NCI-H2171 (cell line): ENCODE data around the gene CTU2.
A peak's percentile ranks its signal among the peaks of the same experiment; 100 is the strongest.

Experiments
- DNase-seq: peaks from one replicate; lab custom pipeline; 2025; lab: John Stamatoyannopoulos, UW

CTU2 gene

DNA sequence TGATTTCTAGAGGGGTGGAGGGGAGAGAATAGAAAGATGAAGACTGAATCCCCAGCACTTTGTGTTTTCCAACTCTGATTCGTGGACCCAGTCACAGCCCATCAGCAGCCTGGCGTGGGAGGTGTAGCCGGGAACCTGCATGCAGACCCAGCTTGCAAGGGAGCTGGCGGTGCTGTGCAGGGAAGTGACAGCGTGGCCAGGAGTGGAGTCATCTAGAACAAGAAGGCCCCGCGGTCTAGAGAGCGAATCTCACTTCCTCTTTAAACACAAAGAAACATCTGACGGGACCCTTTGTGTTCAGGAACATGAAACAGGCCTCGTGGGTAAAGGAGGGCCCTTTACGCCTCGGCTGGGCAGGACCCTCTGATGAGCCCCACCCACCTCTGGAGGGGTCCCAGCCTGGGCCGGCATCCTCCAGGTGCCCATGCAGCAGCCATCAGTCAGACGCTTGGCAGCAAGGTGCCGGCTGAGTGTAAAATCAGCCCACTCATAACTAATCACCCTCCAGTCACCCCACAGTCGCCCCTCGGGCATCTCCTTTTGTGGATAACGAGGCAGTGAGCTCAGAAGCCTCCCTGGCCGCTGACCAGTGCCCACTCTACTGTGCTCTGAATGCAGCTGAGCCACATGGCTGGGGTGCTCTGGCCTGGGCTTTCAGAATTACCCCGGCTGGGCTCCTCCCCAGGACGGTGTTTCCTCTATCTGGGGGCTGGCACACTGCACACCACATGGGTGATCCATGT lies 24.4 kb upstream of the CTU2 start:
- no peak for DNase-seq

DNA sequence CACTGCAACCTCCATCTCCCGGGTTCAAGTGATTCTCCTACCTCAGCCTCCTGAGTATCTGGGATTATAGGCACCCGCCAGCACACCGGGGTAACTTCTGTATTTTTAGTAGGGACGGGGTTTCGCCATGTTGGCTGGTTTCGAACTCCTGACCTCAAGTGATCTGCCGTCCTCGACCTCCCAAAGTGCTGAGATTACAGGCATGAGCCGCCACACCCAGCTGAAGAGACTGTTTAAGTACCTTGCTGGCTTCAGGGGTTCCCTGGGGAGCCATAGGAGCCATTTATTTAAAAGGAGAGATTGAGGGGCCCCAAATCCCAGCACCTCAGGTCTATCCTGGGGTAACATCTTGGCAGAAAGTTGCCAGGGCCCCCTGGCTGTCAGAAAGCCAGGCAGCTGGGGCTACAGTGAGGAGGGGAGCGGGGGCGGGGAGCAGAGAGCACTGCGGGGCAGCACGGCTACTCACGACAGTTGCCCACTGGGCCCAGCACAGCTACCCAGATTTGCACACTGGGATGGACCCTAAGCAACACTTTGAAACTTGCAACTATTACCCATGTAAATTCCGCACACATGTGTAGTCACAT lies 21.6 kb upstream of the CTU2 start:
- no peak for DNase-seq

DNA sequence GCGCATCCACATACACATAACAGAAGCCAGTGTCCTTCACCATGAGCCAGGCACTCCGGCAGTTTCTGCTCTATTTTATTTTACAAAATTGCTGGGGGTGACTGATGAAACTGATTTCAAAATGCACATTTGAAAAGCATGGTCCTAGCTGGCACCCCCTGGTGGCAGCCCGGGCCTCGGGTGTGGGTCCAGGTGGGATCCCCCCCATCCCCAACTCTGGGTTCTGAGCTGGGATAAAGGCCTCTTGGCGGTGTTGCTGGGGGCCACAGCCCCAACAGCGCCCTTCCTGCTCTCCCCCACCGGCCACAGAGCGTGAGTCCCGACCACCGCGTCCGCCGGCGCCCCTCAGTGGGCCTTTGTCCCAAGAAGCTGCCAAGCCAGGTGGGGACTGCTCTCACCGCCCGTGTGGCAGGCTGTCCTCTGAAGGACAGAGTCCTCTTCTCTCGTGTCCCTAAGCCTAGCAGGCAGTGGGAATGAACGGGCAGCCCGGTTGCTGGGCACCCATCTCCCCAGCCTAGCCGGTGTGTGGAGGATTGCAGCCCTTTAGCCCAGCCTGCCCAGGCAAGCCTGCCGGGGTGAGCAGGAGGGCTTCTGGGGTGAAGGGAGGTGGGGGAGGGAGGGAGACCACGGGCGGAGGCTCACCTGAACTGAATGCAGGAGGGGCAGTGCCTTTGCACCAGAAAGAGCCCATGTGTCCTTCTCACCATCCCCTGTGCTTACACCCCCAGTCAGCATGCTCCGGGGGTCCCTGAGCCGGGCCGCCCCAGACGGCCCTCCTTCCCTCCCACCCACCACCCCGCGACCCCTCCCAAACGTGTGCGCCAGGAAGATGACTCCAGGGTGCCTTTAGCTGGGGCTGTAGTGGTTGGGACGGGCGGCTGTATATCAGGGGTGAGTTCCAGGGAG lies 20.9 kb upstream of the CTU2 start:
- DNase-seq, result no peak

DNA sequence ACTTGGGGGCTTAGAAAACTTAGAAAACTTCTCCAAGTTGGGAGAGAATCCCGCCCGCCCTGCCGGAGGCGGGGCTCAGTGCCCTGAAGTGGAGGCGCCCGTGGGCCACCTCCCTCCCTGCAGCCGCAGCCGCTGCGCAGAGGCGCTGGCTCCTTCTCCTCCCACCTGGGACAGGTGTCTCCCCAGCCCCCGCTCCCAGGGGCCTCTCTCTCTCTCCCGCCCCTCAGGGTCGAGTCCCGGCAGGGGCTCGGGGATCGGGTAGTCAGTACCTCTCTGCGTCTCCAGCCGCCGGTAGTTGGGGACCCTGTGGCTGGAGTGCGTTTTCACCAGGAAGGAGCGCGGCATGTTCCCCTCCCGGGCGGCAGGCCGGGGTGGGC lies 20.3 kb upstream of the CTU2 start:
- DNase-seq, result peak; percentile 59

DNA sequence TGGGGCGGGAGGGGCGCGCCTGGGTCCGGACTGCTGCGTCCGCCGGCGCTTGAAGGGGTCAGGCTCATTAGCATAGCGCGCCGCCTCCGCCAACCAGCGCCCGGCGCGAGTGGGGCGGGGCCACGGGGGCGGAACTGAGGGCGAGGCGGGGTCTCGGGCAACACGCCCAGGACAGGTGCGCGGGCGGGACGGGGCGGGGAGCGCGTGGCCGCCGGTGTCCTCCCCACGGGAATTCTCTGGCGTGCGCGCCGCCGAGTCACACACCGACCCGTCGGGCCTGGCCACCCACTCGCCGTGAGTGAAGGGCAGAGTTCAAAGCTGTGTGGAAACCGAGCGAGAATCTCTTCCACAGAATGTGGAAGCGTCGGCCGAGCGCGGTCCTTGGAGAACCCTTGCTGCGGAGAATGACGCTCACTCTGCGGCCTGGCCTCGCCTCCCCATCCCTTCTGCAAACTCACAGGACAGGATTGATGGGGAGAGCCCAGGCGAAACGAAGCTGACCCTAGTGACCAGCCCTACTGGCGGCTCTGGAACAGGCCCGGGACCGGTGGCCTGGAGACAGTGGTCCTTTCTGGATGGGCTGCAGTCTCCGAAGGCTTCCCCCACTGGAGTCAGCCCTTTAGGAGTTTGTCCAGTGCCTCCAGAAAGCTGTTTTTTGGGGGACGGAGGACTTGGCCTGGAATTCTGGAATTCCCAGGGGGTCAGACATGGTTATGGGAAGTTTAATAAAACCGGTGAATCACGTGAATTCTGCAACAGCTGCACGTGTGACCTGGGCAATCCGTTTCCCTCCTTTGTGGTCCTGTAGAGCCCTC lies 19.7 kb upstream of the CTU2 start, which contains the start of gene SNAI3:
TSS of gene SNAI3 (minus strand) at position 69 of the 815 bp plus-strand sequence. CDS start 101 bp downstream, outside the sequence.
- peak; percentile 81 for DNase-seq

DNA sequence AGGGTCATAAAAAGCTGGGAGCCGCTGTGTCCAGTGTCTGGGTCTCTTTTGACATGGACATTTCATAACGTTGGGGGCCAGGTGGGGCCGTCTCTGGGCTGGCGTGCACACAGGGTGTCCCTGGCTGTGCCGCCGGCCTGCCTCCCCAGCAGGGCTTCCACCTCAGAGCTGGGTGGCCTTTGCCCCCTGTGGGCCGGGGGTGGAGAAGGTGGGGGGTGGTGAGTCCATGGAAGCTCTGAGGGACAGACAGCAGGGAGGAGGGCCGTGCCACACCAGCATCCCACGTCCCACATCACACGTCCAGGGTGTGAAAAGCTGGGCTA lies 19.1 kb upstream of the CTU2 start:
- no peak for DNase-seq

DNA sequence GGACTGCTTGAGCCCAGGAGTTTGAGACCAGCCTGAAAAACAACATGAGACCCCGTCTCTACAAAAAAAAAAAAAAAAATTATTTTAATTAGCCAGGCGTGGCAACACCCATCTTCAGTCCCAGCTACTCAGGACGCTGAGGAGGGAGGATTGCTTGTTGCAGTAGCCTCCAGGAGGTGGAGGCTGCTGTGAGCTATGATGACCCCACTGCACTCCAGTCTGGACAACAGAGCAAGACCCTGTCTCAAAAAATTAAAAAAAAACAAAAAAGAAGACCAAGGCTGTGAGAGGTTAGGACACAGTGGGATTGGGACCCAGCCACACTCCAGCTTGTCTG lies 18.7 kb upstream of the CTU2 start:
- peak; percentile 22 for DNase-seq

DNA sequence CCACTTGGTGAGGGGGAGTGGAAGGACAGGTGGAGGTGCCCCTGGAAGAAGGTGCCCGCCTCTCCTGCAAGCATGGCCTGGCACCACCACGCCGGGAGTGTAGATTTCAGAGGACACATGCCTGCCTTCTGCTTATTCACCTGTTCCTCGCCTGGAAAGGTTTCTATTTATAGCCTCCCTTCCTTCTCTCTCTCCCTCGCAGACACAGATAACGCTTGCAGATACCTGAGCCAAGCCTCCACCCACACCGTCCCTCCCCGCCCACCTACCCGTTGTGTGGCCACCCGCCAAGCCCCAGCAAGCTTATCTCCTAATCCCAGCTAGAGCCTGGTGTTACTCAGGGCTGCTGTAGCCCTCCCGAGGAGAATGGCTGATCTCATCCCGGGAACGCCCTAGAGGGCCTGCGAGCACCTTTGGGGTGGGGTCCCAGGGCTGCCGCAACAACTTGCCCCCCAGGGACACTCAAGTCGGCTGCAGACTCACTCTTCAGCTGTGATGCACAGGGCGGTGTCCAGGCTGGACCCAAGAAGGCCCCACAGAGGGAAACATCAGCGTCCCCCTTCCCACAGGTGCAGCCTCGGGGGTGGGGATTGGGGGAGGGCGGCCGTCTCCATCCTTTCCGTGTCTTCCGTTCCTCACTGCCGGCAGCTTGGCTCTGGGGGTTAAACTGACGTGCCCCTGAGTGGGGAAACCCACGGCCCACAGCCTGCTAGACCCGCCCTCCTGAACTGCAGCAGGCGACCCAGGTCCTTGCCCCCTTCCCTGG lies 18.1 kb upstream of the CTU2 start:
- peak; percentile 90 for DNase-seq

DNA sequence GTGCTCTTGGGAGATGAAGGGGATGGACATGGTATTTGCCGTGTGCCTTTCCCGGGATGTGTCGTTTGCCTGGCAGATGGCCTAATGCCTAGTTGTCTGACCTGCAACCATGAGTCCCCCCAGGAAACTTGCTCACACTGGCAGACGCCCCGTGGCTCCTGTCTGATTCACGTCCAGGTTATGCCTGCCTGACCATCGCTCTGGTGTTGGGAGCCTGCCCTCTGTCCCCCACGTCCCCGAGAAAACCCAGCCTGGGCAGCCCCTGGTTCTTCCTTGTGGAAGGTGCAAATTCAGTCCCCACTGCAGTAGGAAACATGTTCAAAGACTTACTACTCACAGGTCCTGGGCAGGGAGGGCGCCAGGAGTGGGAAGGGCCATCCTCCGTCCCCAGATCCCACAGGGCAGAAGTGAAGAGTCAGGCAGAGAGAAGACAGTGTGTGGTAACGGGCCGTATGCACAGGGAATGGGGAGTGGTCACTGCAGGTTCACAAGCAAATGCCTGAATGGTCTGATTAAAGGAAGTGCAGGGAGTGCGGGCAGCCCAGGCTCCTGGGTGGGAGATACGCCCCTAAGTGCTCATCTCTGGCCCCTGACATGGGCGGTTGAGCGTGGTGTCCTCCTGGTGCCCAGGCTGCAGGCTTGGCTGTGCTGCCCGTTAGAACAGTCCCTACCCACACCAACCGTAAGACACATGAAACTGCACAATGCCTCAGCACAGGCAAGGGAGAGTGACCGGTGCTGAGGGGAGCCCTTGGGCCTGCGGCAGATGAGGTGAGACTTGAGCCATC lies 15.8 kb upstream of the CTU2 start:
- no peak for DNase-seq

DNA sequence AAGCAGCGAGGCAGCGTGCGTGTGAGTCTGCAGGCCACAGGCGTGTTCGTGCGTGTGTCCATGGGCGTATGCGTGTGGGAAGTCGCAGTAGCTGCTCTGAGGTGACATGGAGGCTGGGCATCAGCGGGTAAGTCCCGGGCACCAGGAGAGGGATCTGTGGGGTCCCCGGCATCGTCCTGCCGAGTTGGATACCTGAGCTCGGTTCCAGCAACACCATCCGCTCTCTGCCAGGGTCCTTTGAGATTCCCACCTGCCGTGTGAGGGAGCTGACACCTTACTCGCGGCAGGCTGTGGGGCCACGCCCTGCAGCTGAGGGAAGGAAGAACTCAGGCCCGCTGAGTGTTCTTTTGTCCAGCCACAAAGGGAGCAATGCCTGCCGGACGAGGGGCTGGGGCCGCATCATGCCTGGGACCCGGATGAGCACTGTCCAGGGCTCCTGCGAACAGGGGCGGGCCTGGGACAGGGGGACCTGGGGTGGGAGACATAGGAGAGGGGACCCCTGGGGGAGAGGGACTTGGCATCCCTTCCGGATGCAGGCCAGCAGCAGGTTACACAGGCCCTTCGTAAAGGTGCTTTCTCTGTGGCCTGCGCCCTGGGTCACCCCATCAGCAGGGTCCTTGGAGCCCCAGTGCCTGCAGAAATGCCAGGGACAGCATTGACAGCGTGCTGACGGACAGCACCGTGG lies 15.0 kb upstream of the CTU2 start:
- DNase-seq, result no peak

DNA sequence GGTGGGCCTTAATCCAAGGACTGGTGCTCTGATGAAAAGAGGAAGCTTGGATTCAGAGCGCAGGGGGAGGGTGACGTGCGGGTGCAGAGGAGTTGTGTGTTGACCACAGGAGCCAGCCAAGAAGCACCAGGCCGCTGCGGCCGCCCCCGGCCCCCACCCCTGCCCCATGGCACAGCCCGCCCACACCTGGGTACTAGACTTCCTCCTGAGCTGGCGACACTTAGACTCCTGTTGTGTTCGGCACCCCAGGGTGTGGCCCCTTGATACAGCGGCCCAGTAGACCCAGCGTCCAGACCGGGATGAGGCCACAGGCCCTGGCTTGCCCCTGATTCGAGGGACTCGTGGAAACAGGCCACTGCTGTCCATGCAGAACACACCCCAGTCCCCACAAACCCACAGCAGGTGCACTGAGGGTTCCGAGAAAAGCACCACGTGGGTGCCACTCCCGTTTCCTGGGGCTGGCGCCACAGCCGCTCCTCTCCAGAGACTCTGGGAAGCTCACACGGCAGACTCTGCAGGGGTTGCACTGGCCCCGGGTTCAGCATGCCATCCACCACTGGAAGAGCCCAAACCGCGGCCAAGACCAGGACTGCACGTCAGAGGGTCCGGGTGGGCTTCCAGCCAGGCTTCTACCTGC lies 14.3 kb upstream of the CTU2 start:
- DNase-seq, result no peak

DNA sequence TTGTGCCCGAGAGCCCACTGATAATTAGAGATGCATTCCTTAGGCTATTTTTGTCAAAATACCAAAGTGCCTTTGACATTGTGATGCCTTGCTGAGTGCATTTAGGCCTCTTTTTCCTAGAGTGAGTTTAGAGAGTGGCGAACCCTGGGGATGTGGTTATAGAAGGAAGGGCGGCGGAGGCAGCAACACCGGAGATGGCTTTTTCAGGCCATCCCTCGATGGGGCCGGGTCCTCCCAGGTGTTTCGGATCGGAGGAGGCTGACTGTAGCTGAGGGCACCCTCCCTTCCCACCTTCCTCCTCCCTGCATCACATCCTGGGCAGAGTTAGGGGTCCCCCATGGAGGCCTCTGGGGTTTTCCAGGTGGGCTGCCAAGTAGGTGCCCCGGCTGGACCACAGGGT lies 13.4 kb upstream of the CTU2 start:
- DNase-seq, result no peak

DNA sequence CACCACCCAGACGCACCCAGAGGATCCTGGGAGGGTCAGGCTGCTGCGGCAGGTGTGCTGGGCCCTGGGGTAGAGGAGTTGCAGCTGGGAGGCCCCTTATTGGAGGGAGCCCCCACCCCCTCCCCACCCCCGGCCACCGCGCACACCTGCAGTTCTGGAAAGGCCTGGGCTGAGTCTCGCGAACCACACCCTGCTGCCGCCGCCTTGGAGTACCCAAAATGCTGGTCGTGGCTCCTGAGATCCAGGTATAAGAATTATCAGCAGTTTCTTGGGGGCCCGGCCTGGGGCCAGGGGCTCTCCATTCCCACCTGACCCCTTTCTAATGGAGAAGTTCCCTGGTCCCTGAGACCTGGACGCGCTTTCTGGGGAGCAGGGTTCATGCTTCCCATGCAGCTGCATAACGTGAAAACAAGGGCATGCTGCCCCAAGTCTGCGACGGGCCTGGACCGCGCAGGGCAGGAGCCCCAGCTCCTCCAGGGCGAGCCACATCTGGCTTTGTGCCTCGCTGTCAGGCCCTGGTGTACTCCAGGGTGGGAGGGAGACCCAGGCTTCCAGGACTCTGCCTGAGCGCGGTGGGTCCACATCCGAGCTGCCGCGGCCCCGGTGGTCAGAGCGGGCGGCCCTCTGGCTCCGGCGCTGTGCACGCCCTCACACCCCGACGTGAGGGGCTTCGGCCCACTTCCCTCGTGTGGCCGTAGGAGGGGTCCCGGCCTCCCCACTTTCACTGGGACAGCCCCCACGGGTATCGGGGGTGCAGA lies 12.7 kb upstream of the CTU2 start:
- no peak for DNase-seq

DNA sequence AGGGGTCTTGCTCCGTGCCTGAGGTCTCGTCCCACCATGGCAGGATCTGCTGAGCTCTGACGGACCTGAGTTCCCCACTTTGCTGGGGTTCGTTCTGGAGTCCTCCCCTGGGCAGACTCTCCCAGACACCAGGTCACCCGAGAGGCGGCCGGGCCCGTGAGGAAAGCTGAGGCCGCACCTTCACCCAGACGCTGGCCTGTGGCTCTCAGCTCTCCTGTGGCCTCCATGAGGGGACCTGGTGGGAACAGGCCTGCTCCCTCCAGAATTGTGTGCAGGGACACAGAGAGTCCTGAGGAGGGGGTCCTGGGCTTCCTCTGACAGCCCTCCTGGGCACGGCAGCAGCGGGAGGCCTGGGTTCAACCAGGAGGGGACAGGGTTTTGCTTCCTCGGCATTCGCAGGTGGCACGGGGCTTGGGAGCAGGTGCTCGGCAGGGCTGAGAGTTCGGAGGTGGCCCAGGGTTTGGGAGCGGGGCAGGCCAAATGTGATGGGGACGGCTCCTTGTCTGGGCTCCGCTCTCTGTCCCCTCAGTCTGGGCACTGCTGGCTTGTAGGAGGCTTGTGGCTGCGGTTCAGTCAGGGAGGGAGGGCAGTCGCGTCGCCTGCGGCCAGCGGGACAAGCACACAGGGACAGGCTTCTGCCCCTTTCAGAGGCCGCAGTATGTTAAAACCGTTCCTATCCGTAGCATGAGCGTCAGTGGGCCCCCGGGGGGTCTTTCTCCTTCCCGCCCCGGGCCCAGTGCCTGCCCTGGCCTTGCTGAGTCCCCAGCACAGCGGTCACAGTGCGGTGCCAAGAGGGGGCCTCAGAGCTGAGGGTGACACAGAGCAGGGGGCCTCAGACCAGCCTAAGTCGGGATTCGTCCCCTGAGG lies 11.8 kb upstream of the CTU2 start:
- DNase-seq, result no peak

DNA sequence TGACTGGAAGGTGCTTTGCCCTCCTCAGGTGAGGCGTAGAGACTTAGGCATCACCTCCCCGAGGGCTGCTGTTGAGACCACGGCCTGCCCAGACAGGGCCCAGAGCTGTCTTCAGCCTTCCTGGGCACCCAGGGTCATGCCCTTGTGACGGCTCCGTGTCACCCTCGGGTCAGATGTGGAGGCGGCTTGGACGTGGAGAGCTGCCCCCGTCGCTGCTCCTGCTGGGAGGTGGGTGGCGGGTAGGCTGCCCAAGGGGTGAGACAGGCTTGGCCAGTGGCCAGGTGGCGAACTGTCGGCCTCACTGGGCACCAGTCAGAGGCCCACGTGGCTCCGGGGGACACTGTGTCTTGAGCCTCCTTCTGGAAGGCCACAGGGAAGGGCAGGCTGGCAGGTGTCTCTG lies 11.1 kb upstream of the CTU2 start:
- no peak for DNase-seq

DNA sequence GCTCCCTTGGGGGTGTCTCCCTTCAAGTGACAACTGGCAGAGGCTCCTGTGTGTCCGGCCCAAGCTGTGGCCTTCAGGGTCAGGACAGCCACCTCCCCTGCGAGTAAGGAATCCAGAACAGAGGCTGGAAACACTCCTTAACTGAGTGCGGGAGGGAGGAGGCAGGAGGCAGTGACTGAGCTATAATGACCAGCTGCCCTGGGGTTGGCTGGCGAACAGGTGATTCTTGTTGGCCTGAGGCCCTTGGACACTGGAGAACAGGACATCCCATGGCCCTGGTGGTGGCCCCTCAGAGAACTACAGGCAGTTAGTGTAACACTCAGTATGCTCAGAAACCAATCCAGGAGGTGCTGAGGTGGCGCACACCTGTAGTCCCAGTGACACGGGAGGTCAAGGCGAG lies 10.6 kb upstream of the CTU2 start:
- DNase-seq, result no peak

DNA sequence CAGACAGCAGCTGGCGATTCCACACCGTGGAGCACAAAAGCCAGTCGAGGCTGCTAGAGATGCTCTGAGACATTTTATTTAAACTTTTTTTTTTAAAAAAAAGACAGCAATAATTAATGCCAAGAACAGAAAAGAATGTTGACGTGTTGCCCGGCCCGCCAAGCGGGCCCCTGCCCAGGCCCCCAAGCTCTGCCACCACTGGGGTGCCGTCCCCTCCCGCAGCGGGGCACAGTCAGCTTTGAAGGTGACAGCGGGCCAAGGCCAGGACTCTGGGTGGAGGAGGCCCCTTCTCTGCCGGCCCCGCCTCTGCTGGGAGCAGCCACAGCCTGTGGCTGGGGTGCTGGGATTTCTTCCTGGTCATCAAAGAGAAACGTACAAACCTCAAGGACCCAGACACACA lies 9.9 kb upstream of the CTU2 start:
- DNase-seq, result no peak
